GM18868 (cell line): ENCODE measurements around the gene RGS6.

Experiments
- ATAC-seq: cut with Tn5 transposase; IDR thresholded peaks from one replicate; pipeline ENCODE4 v1.9.1; 2021; ENCODE audit warnings: mild to moderate bottlenecking, moderate library complexity; ENCODE audit not compliant: unreplicated experiment

Gene RGS6

GRCh38 chr14:72521045-72521444, 588.8 kb downstream of the RGS6 start:
- ATAC-seq, result no peak

- no peak for ATAC-seq
These were observed 589.9 kb downstream of the RGS6 start for GRCh38 chr14:72521968-72522741.

GRCh38 chr14:72522847-72523246, 590.6 kb downstream of the RGS6 start:
- ATAC-seq, result no peak

- ATAC-seq, result no peak
These were observed 591.4 kb downstream of the RGS6 start for GRCh38 chr14:72523424-72524294.

- ATAC-seq, result no peak
These were observed 592.0 kb downstream of the RGS6 start for GRCh38 chr14:72524295-72524629.

- no peak for ATAC-seq
These were observed 593.1 kb downstream of the RGS6 start for GRCh38 chr14:72525087-72525915.

- no peak for ATAC-seq
These were observed 595.4 kb downstream of the RGS6 start for GRCh38 chr14:72527591-72527990.

- no peak for ATAC-seq
These were observed 596.0 kb downstream of the RGS6 start for GRCh38 chr14:72528059-72528862.

GRCh38 chr14:72528863-72529175, 596.6 kb downstream of the RGS6 start:
- no peak for ATAC-seq

- ATAC-seq, result no peak
These were observed 600.6 kb downstream of the RGS6 start for GRCh38 chr14:72532686-72533454.

- ATAC-seq, result no peak
These were observed 603.3 kb downstream of the RGS6 start for GRCh38 chr14:72535485-72535884.

GRCh38 chr14:72538387-72538786, 606.2 kb downstream of the RGS6 start:
- ATAC-seq, result no peak

- no peak for ATAC-seq
These were observed 607.6 kb downstream of the RGS6 start for GRCh38 chr14:72539661-72540315.

- ATAC-seq, result no peak
These were observed 608.6 kb downstream of the RGS6 start for GRCh38 chr14:72540836-72541235.

GRCh38 chr14:72541546-72541945, 609.3 kb downstream of the RGS6 start:
- no peak for ATAC-seq

- ATAC-seq, result no peak
These were observed 611.1 kb downstream of the RGS6 start for GRCh38 chr14:72543341-72543740.

- ATAC-seq, result no peak
These were observed 612.6 kb downstream of the RGS6 start for GRCh38 chr14:72544615-72545387.

- no peak for ATAC-seq
These were observed 613.4 kb downstream of the RGS6 start for GRCh38 chr14:72545411-72546311.
